NCI-H2081 treated with DMSO at 0.1 percent for 48 hours (cell line): Measurements from ENCODE around the gene BIRC2.
A peak's percentile ranks its signal among the peaks of the same experiment; 100 is the strongest.
"Not testable (repeated sequence)": the region's sequence is repeated elsewhere in the genome, so short reads cannot be mapped to it uniquely, and the experiment has no call there.

Experiments
- DNase-seq: peaks from one replicate; lab custom pipeline; 2025; lab: John Stamatoyannopoulos, UW

The BIRC2 gene

DNA sequence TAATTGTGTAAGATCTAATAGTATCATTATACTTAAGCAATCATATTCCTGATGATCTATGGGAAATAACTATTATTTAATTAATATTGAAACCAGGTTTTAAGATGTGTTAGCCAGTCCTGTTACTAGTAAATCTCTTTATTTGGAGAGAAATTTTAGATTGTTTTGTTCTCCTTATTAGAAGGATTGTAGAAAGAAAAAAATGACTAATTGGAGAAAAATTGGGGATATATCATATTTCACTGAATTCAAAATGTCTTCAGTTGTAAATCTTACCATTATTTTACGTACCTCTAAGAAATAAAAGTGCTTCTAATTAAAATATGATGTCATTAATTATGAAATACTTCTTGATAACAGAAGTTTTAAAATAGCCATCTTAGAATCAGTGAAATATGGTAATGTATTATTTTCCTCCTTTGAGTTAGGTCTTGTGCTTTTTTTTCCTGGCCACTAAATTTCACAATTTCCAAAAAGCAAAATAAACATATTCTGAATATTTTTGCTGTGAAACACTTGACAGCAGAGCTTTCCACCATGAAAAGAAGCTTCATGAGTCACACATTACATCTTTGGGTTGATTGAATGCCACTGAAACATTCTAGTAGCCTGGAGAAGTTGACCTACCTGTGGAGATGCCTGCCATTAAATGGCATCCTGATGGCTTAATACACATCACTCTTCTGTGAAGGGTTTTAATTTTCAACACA, 23.3 kb upstream of the BIRC2 start:
- no peak for DNase-seq

DNA sequence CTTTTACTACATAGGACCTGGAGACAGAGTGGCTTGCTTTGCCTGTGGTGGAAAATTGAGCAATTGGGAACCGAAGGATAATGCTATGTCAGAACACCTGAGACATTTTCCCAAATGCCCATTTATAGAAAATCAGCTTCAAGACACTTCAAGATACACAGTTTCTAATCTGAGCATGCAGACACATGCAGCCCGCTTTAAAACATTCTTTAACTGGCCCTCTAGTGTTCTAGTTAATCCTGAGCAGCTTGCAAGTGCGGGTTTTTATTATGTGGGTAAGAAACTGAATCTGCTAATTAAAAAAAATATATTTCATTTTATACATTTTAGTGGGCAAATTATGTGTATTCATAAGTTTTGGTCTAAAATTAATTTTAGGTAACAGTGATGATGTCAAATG, 21.9 kb upstream of the BIRC2 start:
- DNase-seq = no peak

DNA sequence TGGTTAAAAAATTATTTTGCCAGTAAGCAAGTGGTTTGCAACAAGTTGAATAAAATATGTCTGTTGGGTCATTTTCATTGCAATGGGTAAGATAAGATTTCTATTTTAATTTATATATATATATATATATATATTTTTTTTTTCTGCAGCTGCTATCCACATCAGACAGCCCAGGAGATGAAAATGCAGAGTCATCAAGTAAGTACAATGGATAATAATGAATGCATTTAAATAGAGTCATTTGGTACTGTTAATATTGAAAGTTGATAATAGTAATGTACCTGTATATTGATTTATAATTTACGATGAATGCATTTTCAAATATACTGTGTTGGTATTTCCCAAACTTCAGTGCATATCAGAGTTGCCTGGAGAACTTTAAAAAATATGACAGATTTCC, 18.3 kb upstream of the BIRC2 start:
- DNase-seq = no peak

DNA sequence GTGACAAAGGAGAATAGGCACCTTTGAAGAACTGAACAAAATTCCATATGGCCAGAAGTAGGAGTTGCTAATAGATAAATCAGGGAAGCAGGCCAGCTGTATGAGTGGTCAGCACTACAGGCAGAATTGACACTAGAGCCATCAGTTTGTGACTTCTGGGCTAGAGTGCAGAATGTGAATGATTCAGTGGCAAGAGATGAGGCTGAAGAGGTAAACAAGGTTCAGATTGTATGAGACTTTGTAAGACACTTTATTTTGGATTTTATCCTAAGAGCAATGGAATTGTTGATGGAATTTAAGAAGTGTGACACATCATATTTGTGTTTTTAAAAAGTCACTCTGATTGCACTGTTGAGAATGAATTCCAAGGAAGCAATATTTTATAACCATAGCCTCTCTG, 16.8 kb upstream of the BIRC2 start:
- DNase-seq = no peak

DNA sequence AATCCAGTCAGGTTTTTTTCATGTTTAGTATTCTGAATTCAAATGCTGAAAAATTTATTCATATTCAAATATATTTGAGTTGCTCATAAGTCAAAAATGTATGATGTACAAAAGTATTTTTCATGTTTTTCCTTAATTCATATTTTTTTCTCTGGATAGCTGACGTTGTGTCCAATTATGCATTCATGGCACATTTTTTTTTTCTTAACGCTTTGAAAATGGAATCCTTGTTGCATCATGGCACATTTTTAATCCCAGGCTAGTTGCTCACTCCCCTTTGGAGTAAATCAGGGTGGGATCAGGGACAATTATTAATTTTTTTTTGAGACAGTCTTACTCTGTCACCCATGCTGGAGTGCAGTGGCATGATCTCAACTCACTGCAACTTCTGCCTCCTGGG, 15.7 kb upstream of the BIRC2 start:
- no peak for DNase-seq

DNA sequence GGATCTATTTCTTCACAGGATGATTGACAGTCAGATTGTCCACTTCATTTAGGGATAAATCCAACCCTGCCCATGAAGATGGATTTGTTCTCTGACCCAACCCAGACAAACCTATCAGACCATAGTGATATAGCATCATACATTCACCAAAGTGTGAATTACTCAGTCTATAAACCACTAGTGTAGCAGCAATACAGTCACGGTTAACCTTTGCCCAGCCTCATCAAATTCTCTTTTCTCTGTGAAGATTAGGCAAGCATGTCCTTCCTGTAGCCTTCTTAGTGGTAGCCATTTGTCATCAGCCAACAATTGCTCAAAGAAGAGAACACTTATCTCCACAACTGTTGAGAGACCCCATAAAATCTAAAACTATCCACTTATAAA, 14.4 kb upstream of the BIRC2 start:
- DNase-seq = no peak

DNA sequence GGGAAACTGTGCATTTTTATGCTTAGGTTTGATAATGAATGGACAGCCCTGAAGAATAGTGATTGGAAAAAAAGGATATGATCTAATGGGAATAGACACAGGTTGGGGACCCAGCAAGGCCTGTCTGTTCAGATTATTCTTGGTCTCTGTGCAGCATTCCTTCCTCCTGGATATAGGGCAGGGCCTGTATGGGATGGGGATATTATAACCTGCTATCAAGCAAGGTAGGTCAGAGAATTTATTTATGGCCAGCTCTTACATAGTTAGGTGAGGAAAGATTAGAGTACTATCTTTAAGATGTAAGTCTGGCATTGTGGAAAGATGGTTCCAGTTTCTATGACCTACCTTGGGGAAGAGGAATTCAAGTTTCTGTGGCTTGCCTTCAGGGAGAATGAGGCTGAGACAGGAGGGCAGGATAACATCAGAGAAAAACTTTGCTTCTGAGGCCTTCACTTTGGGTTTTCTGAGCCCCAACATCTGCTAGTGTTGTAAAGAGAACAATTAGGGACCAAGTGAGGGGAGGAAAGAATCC, 8.5 kb upstream of the BIRC2 start:
- no peak for DNase-seq

DNA sequence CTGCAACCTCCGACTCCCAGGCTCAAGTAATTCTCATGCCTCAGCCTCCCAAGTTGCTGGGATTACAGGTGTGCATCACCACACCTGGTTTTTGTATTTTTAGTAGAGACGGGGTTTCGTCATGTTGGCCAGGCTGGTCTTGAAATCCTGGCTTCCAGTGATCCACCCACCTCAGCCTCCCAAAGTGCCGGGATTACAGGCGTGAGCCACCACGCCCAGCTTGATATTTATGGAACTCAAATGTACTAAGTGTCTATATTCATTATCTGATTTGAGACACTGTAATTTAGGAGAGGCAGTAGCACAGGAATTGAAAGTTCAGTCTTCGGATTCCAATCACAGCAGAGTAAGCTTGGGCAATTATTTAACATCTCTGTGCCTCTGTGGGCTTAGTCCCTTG, 5.7 kb upstream of the BIRC2 start:
- DNase-seq = not testable (repeated sequence)

DNA sequence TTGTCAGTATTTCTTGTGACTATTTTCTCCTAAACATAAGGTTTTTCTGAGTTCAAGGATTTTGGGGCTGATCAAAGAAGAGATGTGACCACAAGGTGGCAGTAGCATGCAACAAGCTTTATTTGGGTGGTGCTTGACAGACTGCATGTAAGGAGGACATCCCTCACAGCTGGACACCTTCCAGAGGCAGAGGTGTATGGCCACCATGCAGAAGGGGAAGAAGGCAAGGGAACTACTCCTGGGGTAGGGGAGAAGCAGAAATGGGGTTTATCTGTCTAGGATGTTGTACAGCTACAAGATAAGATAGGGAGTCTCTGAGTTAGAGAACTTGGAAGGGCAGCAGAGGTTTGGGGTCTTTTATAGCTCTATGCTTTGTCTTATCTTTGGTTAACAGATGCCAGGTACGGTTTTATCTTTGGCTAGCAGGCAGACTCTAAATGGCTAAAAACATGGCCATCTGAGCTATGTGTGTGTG, 5.1 kb upstream of the BIRC2 start:
- DNase-seq = peak; percentile 52

DNA sequence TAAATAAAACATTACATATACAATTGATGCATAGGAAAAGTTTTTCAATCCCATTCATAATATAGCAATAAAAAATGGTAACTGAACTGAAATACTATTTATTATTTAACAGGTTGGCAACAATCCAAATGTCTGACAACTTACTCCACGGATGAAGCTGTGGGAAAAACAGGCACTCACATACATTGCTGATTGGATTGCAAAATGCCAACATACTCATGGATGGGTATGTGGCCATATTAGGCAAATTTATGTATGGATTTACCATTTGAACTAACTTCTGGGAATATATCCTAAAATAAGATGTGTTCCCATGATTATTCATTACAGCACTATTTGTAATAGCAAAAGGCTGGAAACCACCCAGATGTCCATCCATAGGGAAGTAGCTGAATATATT, 3.2 kb upstream of the BIRC2 start:
- no peak for DNase-seq

DNA sequence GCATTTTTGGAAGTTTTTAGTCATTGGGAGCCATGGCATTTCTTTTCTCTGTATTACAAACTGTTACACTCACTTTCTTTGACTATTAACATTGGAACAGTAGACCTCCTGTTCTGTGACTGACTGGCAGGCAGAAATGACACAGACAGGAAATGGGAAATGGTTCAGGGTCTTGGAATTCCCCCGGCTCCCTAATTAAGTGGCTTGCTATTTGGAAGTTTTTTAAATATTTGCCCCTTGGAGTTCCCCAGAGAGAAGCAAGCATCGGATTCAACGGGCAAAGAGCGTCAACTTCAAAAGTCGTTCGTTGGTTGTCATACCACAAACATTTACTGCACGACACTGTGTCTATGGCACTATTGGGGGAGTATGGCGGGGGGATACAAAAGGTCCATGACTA, 1.1 kb upstream of the BIRC2 start:
- no peak for DNase-seq

DNA sequence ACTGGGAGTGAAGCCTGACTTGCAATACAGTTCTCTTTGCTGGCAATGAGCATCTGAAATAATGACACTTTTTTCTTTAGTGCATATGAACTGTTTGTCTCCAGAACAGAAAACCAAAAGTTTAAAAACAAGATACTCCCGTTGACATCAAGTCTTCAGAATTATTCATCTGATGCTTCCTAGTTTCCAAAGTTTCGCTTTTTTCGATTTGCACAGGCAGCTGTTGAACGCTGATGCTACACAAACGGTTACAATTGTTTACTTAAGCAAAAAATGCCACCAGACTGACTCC, 612 bp upstream of the BIRC2 start:
- DNase-seq = no peak

DNA sequence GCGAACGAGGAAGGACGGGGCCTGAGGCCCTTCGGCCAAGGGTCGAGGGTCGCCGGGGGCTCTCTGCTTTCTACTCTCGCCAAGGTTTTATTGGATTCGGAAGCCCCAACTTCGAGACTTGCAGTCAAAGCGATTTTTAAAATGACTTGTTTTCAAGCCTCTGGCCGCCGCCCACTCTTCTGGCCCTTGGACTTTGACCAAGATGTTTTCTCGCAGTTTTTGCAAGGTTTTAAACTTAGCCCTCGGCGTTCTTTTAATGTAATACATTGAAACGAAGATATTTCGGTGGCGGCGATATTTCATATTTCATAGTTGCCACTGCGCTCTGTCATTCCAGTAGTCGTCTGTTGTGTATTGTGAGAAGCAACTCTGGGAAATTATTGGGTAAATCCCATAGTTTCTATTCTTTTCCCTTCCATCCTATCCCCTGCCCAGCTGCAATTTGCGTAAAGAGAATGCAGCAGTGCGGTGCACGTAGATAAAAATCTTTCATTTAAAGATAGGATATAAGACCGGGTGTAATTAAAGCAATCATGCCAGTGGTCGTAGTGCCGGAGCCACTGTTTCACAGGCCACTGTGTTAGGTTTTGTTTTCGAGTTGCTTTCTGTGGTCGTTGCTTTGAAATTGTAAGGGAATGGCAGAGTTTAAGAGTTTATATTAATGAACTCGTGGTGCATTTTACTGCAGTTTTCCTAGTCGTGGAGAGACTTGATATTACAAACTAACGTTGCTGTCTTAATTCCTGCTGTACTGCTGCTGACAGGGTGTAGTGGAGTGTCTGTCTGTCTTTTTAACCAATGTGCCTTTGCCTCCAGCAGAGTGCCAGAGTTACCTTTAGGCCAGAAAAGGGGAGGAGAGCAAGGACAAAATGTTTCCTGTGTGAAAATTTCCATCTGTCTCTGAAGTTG, 702 bp downstream of the BIRC2 start:
- no peak for DNase-seq

DNA sequence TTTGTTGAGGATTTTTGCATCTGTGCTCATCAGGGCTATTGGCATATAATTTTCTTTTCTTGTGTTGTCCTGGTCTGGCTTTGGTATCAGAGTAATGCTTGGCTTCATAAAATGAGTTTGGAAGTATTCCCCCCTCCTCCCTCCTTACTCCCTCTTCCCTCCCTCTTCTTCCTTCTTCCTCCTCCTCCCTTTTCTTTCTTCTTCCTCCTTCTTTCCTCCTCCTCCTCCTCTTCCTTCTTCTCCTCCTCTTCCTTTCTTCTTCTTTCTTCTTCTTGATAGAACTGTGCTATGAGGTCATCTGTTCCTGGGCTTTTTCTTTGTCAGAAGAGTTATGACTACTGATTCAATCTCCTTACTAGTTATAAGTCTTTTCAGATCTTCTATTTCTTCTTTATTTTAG, 10.1 kb downstream of the BIRC2 start:
- no peak for DNase-seq

DNA sequence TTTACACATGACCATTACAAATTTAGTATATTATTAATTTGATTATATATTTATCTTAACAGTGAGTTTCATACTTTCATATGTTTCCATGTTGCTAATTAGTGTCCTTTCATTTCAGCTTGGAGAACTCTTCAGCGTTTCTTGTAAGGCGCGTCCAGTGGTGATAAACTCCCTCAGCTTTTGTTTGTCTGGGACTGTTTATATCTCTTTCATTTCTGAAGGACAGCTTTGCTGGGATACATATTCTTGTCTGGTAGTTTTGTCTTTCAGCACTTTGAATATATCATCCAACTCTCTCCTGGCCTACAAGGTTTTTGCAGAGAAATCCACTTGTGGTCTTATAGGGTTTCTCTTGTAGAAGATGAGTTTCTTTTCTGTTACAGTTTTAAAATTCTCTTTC, 12.4 kb downstream of the BIRC2 start:
- DNase-seq = no peak

DNA sequence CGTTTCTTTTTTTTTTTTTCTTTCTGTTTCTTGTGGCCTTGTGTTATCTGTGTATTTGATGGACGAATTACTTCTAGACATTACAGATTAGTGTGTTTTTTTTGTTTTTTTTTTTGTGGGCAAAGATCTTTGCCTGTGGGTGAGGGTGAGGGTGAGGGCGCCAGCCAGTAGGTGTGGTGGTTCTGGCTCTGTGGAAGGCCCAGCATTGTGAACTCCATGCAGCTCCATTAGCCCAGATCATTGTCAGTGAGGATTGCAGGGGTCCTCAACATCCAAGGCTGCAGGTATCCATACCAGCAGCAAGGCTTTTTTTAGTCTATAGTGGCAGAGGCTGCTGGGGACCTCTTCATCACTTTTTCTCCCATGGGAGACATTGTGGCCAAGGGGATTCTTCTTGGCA, 13.7 kb downstream of the BIRC2 start:
- no peak for DNase-seq

DNA sequence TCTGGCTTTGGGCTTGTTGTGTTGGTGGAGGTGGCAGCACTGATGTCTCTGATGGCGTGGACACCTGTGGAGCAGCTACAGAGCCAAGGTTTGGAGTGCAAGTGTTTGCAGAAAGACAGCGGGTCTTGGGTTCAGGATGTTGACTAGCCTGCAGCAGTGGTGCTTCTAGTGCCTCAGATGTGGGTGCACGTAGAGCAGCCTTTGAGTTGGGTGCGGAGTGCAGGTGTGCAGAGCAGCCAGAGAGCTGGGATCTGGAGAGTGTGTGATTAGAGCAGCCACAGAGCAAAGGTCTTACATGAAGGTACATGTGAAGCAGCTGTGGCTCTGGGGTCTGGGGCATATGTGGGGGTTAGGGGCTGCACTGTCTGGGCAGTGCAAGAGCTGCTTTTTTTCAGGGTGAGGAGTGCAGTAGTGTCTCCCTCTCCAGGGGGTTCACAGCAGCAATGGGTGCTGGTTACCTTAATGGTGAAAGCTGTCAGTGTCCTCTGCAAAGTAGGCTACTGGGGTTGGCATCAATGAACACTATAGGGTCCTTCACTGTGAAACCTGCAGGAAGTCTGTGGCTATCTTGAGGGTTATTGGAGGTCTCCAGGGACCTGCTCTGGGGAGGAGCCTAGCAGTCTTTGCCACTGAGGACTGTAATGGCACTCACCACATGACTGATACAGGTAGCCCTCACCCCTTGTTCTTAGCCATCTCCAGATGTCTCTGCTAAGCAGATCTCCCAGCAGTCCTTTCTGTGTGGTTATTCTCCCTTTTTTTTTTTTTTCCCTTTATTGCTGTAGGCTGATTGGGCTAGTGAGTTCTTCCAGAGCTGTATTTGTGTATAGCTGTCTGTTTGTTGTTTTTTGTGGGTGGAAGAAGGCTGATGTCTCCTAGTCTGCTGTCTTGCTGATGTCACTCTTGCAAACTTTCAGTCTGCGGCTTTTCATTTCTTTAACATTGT, 14.3 kb downstream of the BIRC2 start:
- DNase-seq = no peak

DNA sequence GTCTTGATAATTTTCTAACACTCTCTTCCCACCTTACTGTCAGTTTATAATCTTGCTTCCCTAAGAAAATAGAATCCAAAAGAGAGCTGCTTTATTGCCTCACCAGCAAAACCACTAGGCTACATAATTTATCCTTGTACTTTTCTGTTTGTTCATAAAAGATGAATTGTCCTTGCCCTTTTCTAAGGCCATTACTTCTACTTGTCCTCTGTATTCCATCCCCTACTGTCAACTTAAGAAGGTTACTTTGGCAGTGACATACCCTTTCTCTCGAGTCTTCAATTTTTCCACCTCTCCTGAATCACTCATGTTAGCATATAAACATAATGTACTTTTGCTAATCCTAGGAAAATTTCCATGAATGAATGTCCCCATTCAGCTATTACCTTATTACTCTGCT, 18.0 kb downstream of the BIRC2 start:
- DNase-seq = no peak

DNA sequence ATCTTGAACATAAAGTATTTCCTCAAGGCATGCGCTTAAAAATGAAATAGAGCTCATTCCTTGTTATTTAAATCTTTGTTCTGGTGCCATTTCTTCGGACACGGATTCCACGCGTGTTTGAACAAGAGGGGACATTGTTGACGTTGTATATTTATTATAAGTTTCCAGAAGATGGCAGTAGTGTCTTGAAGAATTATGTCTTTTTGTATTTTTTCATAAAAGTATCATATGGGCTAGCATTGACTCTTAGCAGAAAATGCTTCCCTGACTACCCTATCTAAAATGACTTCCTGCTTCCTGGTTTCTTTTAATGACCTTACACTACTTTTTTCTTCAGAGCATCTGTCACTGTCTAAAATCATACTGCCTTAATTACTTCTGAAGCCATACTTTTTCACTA, 20.4 kb downstream of the BIRC2 start:
- DNase-seq = no peak

DNA sequence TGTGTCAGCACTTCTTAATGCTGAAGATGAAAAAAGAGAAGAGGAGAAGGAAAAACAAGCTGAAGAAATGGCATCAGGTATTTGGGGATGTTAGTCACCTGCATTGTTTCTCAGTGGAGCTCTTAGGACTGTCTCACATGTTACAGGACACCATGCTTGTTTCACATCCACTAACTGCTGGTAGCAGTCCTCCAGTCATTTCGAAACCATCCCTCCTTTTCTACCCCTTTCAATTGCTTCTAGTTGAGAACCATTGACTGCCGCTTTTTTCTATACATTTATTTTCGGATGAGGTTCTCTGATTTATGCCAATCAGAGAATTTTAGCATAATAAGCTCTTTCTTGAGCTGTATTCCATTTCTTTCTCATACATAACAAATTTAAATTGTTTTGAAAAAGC, 21.5 kb downstream of the BIRC2 start:
- DNase-seq = no peak

DNA sequence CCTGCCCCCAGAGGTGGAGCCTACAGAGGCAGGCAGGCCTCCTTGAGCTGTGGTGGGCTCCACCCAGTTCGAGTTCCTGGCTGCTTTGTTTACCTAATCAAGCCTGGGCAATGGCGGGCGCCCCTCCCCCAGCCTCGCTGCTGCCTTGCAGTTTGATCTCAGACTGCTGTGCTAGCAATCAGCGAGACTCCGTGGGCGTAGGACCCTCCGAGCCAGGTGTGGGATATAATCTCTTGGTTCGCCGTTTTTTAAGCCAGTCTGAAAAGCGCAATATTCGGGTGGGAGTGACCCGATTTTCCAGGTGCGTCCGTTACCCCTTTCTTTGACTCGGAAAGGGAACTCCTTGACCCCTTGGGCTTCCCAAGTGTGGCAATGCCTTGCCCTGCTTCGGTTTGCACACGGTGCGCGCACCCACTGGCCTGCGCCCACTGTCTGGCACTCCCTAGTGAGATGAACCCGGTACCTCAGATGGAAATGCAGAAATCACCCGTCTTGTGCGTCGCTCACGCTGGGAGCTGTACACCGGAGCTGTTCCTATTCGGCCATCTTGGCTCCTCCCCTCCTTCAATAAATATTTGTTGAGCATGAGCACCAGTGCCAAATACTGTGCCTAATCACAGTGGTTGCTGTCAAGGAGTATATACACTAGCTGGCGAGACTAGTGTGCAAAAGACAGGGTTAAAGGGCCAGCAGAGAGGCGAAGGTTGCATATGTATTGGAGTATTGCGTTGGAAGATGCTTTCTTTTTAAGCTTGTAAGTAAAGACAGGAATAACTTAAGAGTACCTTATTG, 27.8 kb downstream of the BIRC2 start:
- DNase-seq = not testable (repeated sequence)
